Central memory CD8-positive, alpha-beta T cell (primary cell): Measurements from ENCODE around the gene TFAM.

Experiments
- ATAC-seq: fragments of 150-1000 bp; cut with Tn5 transposase; replicated peaks from 2 replicates; pipeline ENCODE4 v1.10.0; 2022; ENCODE audit warnings: mild to moderate bottlenecking, moderate FRiP score, moderate number of reproducible peaks; ENCODE audit not compliant: poor library complexity, severe bottlenecking; ENCODE audit errors: extremely low read depth
- DNase-seq, 2 donors: peaks; one replicate each; pipeline ENCODE4 v3.0.0; 2021; ENCODE audit warnings: low spot score in 2 of 2
- H3K27ac Mint-ChIP-seq: one replicate; pipeline ENCODE4 v1.8.0; 2022; ENCODE audit warnings: low read depth, mild to moderate bottlenecking, moderate library complexity, mixed read lengths
- H3K27me3 Mint-ChIP-seq: one replicate; pipeline ENCODE4 v1.8.0; 2022; ENCODE audit warnings: mixed read lengths
- H3K36me3 Mint-ChIP-seq: one replicate; pipeline ENCODE4 v1.8.0; 2022; ENCODE audit warnings: mild to moderate bottlenecking, moderate library complexity, mixed read lengths; ENCODE audit not compliant: insufficient read depth
- H3K4me1 Mint-ChIP-seq: one replicate; pipeline ENCODE4 v1.8.0; 2022; ENCODE audit warnings: mixed read lengths
- H3K4me3 Mint-ChIP-seq: one replicate; pipeline ENCODE4 v1.8.0; 2022; ENCODE audit warnings: mild to moderate bottlenecking, moderate library complexity, mixed read lengths
- H3K9me3 Mint-ChIP-seq: one replicate; pipeline ENCODE4 v1.8.0; 2022; ENCODE audit warnings: mixed read lengths

The TFAM gene

GRCh38 chr10:58444321-58444720, 59.1 kb downstream of the TFAM start:
- Mint-ChIP-seq H3K36me3 (no peaks in the 10 kb centered on the region), H3K4me1 (no peaks in the 10 kb centered on the region), H3K27me3 (peaks cover 13% of the 10 kb centered on the region), H3K9me3 (peaks cover 8% of the 10 kb centered on the region), H3K4me3 (no peak overlapping the region), H3K27ac (no peak overlapping the region)
- no peak for DNase-seq
- ATAC-seq = no peak

GRCh38 chr10:58444876-58445275, 59.7 kb downstream of the TFAM start:
- Mint-ChIP-seq H3K4me1 (no peaks in the 10 kb centered on the region), H3K4me3 (no peak overlapping the region), H3K36me3 (no peaks in the 10 kb centered on the region), H3K27ac (no peak overlapping the region), H3K9me3 (peaks cover 8% of the 10 kb centered on the region), H3K27me3 (peaks cover 19% of the 10 kb centered on the region)
- no peak for ATAC-seq
- DNase-seq = no peak

DNA sequence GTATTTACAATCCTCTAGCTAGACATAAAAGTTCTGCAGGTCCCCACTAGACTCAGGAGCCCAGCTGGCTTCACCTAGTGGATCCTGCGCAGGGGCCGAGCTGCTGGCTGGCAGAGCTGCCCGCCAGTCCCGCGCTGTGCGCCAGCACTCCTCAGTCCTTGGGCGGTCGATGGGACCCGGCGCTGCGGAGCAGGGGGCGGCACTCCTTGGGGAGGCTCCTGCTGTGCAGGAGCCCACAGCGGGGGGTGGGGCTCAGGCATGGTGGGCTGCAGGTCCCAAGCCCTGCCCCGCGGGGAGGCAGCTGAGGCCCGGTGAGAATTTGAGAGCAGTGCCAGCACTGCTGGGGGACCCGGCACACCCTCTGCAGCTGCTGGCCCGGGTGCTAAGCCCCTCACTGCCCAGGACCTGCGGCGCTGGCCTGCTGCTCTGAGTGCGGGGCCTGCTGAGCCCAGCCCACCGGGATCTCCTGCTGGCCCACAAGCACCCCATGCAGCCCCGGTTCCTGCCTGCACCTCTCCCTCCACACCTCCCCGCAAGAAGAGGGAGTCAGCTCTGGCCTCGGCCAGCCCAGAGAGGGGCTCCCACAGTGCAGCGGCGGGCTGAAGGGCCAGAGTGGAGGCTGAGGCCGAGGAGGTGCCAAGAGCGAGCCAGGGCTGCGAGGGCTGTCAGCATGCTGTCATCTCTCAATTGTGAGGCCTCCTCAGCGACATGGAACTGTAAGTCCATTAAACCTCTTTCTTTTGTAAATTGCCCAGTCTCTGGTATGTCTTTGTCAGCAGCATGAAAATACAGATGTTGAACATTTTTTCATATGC, 63.1 kb downstream of the TFAM start:
- Mint-ChIP-seq H3K27me3 (peaks cover 31% of the 10 kb centered on the region), H3K36me3 (no peaks in the 10 kb centered on the region), H3K4me1 (no peaks in the 10 kb centered on the region), H3K4me3 (no peak overlapping the region), H3K9me3 (no peaks in the 10 kb centered on the region), H3K27ac (no peak overlapping the region)
- ATAC-seq = no peak
- DNase-seq = no peak
